HG03442 (cell line): Measurements from ENCODE around the gene ZNF20.

Source experiments
- ATAC-seq: cut with Tn5 transposase; IDR thresholded peaks from one replicate; pipeline ENCODE4 v1.9.1; 2021; ENCODE audit warnings: mild to moderate bottlenecking, moderate library complexity; ENCODE audit not compliant: unreplicated experiment

Gene ZNF20

DNA sequence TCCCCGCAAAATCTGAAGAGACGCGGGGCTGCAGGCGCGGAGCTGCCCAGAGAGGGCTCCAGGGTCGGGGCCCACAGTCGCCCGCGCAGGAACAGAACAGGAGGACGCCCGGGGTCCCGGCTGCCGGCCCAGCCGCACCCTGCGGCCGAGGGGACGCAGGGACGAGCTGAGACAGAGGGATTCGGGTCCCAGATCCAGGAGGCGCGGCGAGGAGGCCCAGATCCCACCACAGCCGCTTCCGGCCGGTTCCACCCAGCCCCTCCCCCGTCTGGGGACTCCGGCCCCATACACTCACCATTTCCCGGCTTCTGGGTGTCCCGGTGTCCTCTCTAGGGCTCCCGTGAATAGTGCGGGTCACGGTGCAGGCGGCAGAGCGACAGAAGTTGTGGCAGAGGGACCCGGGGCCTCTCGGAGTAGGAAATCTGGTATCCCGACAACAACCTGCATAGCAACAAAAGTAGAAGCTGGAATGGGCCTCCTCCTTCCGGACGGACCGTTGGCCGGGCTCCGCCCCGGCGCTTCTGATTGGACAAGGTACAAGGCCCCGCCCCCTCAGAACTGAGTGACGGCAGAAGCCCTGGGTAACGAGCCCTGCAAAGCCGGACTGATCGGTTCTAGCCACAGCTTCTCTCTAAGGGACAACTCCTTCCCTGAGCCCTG, at the start of gene ZNF20:
Gene ZNF20 (minus strand): TSS at position 466 of the 660 bp plus-strand sequence. CDS start 168 bp downstream, at position 298.
- peak; percentile 84 for ATAC-seq

DNA sequence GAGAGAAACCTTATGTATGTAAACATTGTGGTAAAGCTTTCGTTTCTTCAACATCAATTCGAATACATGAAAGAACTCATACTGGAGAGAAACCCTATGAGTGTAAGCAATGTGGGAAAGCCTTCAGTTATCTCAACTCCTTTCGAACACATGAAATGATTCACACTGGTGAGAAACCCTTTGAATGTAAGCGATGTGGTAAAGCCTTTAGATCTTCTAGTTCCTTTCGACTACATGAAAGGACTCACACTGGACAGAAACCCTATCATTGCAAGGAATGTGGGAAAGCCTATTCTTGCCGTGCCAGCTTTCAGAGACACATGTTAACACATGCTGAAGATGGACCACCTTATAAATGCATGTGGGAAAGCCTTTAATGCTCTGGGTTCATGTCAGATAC, 47.5 kb upstream of the ZNF20 start:
- no peak for ATAC-seq

GRCh38 chr19:12180377-12180776, 40.2 kb upstream of the ZNF20 start:
- no peak for ATAC-seq

DNA sequence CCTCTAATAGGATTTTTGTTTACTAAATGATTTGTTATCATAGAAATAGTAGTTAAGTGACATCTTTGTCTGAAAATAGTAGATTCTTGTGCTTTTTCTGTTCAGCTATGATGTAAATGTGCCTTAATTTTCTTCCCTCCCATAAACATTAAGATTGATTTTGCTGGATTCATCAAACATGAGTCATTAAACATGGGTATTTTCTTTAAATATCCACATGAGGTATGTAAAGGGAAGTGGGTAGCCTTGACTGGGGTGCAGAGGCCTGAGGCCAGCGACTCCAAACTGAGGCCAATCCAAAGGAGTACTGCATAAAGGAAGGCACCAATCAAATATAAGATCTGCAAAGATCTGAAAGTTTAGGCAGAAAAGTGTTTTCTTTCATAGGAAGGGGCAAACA, 26.5 kb upstream of the ZNF20 start:
- ATAC-seq: no peak

- ATAC-seq: no peak
Observed at GRCh38 chr19:12163826-12164225, 23.7 kb upstream of the ZNF20 start.

DNA sequence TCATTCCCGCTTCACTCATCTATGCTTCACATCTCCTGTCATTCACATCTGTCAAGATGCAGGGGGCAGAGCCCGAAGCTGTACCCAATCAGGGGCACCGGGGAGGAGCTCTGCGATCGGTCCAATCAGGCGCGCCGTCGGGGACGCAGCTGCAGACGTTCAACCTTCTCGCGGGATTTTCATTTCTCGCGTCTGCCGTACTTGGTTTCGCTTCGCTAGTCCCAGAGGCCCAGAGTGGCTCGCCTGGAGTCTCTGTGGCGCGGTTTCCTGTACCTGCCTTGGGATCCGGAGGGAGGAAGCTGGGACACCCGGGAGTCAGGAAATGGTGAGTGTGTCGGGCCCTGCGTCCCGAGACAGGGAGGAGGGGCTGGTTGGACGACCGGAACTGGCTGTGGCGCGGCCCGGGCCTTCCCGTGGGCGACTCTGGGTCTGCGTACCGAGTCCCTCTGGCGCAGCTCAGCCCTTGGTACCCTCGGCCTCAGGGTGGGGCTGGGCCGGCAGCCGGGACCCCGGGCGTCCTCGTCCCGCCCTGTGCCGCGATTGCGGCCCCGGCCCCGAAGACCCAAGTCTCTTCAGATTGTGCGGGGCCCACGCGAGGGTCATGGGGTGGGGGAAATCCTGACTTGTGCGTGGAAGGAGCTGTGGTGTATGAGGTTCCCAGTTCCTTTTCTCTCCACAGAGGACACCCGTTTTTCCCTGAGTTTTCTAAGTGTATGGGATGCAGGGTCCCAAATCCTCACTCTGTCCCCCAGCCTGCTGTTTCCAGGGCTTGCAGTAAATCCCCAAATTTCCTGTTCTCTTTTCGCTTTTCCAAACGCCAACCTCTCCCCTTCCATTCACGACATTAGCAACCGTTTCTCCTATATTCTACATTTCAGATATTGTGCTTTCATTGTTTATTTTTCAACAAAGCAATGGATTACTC, 23.0 kb upstream of the ZNF20 start, which contains the start of gene ZNF136:
Gene ZNF136 (plus strand): TSS at position 215 of the 925 bp plus-strand sequence. CDS start 108 bp downstream, at position 323.
- peak; percentile 92 for ATAC-seq

- no peak for ATAC-seq
Observed at GRCh38 chr19:12162513-12162881, 22.3 kb upstream of the ZNF20 start.

DNA sequence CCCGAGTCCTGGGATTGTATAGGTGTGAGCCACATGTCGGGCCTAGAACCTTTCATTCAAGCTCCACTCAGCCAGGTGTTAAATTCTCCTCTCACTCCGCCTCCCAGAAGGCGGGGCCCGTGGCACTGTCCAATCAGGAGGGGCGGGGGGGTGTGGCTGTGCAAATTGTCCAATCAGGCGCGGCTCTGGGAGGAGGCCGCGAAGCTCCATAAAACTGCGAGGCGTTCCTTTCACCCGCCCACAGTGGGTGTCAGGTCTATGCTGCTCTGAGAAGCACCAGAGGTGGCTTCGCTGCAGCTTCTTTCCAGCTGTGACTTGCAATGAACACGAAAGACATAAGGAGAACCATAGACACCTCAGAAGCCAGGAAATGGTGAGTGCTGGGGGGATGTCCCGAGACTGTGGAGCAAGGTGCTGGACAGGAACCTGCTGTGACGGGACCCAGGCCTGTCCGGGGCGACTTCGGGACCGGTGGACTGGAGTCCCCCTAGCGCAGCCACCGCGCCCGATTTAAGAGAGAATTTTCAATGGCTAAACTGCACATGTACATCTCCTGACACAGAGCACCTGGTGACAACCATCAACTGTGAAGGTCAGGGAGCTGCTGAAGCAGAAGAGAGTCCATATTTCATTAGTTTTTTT, 19.7 kb upstream of the ZNF20 start:
- no peak for ATAC-seq

DNA sequence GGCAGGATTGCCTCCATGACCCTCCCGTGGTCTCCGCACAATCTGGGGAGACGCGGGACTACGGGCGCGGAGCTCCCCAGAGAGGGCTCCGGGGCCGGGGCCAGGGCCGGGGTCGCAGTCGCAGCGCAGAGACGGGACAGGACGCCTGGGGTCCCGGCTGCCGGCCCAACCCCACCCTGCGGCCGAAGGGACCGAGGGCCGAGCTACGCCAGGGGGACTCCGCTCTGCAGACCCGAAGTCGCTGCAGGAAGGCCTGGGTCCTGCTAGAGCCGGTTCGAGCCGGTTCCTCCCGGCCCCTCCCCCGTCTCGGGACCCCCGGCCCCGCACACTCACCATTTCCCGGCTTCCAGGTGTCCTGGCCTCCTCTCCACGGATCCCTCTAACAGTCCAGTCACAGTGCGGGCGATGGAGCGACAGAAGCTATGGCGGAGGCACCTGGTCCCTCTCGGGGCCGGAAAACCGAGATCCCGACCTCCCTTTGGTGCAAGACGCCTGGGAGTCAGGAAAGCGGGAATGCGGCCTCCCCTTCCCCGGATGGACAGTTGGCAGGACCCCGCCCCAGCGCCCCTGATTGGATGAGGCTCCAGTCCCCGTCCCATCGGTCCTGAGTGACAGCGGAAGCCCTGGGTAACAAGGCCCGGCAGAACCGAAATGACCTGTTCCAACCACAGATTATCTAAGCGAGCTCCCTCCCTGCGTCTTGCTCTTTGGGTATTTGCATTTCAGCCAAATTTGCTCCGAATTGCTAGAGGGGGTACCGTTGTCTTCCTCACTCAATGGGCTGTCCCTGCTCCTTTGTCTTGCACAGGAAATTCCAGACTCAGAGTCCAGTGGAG, 16.3 kb upstream of the ZNF20 start, which contains the start of gene ZNF625:
Gene ZNF625 (minus strand): TSS at position 512 of the 836 bp plus-strand sequence. CDS start 176 bp downstream, at position 336.
- ATAC-seq: peak; percentile 59

DNA sequence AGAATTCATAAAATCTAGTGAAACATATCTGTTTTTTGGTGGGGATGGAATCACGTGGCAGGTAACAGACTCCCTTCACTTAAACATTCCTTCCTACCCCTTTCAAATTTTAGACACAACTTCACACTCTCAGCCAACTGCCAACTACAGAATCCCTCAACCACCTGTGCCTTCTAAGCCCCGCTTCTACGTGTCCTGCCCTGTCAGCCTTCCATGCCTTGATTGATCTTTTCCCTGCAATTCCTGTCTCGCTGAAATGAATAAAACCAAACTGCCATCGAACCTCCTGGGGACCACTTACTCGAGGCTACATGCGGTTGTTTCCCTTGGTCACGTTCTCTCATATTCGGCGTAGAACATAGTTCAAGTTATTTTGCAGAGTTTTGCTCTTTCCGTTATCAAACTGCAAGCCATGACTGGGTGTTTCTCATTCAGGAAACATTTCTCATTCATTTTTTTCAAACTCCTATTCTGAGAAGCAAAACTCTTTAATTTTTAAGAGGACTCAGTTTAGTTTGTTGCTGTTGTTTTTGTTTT, 15.2 kb upstream of the ZNF20 start:
- ATAC-seq: no peak

GRCh38 chr19:12145348-12145747, 5.2 kb upstream of the ZNF20 start:
- ATAC-seq: no peak

- no peak for ATAC-seq
Observed at GRCh38 chr19:12141405-12141736, 1.2 kb upstream of the ZNF20 start.

DNA sequence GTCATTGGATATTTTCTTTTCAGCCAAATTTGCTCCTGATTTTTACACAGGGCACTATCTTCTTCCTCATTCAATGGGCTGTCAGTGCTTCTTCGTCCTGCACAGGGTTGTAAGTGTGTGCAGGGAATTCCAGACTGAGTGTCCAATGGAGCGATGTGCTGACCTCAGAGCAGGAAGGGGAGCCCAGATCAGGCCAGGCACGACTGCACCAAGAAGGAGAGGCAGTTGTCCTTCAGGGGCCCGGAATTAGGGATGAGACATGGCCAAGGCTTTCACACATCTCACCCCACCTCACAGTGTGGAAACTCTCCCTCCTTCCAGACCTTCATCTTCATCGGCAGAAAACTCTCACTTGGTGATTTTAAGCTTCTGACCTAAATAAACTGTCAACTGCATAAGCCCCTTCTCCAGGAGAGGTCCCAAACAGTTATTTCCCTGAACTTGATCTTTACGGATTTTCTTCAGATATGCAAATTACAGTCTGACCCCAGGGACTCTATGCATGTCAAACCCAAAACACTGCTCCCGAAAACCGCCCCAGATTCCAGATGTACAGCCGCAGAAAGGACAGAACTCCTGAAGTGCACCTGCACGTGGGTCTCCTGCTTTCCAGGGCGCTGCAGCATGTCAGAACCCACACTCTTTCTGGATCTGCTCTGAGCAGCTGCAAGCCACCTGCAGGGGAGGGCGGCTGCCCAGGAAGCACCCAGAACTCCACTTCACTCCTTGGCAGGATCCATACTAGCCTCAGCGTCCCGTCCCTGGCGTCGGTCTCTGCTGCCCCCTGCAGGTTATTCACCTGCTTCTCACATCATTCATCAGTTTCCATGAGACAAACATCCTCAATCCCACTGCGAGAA, 625 bp upstream of the ZNF20 start:
- ATAC-seq: no peak

DNA sequence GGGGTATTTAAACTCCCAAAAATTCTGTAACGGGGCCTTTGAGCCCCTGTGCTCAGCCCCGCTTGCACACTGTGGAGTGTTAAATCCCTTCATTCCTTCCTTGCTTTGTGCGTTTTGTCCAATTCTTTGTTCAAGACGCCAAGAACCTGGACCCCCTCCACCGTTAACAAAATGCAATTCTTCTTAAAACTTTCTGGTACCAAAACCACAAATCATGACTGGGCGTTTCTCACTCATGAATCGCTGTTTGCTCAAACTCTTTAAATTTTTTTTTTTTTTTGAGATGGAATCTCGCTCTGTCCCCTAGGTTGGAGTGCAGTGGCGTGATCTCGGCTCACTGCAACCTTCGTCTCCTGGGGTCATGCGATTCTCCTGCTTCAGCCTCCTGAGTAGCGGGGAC, 881 bp downstream of the ZNF20 start:
- ATAC-seq: no peak

- no peak for ATAC-seq
Observed at GRCh38 chr19:12137221-12137940, 2.8 kb downstream of the ZNF20 start.

- no peak for ATAC-seq
Observed at GRCh38 chr19:12133069-12133468, 7.1 kb downstream of the ZNF20 start.

DNA sequence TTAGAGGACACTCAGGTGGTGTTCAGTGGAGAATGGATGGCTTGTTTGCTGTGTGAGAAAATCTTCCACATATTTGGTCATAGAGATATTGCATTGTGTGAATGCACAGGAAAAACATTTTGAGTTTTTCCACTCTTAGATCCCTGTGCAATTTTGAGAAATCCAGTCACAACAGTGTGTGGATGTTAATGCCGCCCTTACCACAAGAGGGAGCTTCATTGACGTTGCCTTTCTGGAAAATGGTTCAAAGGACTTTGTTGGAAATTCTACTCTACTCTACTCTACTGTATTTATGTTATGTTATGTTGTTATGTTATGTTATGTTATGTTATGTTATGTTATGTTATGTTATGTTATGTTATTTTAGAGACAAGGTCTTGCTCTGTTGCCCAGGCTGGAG, 13.4 kb downstream of the ZNF20 start:
- ATAC-seq: no peak

GRCh38 chr19:12117201-12117970, 22.8 kb downstream of the ZNF20 start:
- no peak for ATAC-seq
